HG02943 (cell line): Measurements from ENCODE around the gene PKNOX2.
"Not testable (repeated sequence)": the region's sequence is repeated elsewhere in the genome, so short reads cannot be mapped to it uniquely, and the experiment has no call there.

Source experiments
- ATAC-seq: cut with Tn5 transposase; IDR thresholded peaks from one replicate; pipeline ENCODE4 v1.9.1; 2021; ENCODE audit warnings: mild to moderate bottlenecking, low read depth, moderate library complexity; ENCODE audit not compliant: unreplicated experiment

PKNOX2 gene

DNA sequence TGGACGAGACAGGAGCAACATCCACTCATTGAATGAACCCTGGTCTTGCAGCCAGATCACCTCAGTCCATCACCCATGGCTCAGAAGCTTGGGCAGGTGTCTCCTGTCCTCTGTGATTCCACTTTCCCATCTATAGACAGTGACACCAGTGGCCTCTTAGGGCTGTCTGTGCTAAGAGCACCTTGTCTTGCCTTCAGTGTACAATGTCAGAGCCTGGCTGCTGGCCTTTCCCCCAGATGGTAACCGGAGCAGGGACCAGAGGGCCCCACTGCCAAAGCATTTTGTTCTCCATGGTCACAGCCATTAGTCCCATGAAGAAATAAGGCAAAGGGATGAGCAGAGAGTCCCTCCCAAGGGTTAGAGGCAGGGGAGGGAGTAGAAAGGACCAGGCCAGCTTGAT lies 35.4 kb downstream of the PKNOX2 start:
- ATAC-seq = no peak

DNA sequence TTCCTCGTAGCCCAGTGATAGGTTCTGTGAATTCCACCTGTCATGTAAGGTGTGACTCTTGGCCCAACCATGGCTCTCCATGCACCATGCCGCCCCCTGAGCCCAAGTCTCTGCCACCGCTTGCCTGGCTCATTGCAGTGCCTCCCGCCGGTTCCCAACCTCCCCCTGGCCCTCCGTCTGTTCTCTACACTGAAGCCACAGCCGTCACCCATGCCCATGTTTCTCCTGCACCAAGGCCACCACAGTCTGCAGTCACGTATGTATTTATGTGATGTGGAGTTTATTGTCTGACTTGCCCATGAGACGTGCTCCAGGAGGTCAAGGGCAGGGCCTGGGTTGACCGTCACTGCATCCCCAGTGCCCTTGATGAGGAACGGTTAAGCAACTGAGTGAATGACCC lies 35.9 kb downstream of the PKNOX2 start:
- no peak for ATAC-seq

DNA sequence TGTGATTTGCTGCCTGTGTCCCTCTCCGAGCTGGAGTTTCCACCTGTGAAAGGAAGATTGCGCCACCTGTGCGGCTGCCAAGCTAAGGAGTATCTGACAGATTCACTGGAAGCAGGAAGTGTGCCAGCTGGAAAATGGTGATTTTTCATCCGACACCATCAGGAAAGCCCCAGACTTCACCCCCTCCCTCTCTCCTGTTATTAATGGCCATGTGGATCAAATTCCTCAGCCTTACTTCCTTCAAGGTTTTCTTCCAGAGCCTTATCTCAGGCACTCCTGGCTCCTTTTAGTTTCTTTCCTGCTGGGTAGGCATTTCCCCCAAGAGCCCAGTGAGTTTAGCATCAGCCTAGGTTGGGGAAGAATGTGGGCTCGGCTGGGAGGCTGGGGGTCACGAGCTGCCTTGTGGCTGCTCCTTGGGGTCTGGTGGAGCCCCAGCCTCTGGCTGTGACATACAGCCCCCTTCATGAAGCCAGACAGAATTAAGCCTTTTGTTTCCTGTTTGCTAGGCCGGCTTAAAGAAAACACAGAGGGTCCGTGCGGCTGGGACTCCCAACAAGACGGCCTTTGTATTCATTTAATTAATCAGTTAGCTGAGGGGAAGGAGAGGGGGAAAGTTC lies 37.1 kb downstream of the PKNOX2 start:
- no peak for ATAC-seq

DNA sequence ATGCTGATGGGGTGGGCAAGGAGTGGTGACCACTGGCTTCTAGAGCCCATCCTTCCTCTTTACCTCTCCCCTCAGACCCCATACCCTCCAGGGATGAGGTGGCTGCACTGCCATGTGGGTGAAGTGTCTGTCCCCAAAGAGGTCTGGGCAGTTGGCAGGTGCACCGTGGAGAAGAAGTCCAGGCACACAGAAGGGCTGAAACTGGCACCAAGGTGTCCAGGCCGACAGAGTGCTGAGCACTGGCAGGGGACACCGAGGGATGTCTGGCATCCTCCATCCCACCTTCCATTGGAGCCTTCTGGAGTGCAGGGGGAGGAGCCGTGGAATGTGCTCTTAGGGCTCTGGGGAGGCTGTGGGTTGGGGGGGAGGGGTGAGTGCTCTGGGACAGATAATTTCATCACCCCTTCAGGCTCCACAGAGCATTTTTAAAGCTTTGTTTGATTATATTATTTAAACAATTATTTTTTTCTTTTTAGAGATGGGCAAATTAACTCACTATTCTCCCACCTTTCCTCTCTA lies 37.9 kb downstream of the PKNOX2 start:
- ATAC-seq = no peak

DNA sequence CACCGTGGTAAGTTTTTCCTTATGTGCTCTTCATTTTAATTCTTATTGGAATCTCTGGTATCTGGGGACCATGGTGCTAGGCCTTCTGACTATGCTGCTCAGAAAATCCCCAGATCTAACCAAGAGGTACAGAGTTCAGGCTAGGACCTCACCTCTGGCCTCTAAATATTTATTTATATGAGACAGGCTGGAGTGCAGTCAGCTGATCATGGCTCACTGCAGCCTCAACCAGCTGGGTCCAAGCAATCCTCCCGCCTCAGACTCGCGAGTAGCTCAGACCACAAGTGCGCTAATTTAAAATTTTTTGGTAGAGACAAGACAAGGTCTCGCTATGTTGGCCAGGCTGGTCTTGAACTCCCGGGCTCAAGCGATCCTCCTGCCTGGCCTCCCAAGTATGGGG lies 38.4 kb downstream of the PKNOX2 start:
- no peak for ATAC-seq

DNA sequence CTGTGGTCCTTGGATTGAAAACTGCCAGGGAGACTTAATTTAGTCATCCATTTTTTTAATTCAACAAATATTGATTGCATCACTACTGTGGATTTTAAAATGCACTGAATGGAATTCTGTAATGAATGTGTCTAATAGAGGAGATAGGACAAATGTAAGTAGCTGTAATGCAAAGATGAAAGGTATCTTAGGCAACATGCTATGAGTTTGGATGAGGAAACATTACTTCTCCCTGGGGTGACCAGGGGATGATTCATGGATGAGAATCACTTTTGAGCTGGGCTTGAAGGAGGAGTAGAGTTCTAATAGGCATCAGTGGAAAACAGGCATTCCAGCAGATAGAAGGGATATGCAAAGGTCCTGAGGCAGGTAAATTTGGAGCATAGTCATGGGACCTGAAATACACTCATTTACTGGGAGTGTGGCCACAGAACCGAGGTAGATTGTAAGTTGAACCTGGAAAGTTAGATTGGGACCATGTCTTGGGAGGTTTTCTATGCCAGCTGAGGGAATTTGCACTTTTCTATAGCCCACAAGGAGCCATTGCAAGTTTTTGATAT lies 43.4 kb downstream of the PKNOX2 start:
- ATAC-seq = no peak

DNA sequence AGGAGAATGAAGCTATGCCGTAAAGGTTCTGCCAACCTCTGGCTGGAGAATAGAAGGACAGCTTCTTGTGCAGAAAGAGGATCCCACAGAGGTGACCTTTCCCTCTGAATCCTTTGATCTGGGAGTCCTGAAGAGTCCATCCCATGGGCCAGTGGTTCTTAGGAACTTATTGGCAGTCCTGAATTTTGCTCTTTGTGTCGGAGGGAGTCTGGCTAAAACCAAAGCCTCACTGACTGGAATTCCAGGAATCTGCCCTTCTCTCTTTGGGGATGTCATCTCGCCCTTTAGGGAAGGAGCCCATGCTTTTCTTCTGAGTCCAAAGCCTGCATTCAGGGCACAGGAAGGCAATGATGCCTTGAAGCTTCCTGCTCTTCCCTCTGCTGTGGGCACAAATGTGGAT lies 45.5 kb downstream of the PKNOX2 start:
- no peak for ATAC-seq

DNA sequence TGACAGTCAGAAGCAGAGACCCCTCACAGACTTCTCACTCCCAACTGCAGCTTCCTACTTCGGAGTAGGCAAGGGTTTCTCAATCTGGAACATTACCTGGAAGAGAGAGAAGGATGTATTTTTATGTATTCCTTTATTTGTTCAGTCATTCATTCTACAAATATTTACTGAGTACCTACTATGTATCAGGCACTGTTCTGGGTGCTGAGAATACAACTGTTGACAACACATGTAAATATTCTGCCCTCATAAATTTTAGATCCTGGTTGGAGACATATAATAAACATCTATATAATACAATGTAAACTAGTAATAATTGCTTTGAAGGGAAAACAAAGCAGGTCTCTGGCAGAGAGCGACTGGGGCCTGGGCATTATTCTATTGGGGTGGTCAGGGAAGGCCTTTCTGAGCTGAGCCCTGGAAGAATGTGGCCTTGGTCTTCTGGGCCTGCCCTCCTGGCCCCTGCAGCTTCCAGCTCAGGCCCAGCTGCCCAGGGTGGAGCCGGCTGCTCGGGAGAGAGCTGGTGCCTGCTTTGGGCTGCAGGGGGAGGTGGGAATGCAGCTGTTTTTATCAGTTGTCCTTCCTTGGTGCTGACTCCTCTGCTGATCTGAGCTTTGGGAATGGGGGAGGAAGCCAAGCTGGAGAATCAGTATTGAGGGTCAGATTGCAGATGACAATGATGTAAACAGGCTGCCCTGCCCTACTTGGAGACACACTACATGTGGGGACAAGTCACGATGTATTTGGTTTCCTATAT lies 46.8 kb downstream of the PKNOX2 start:
- no peak for ATAC-seq

DNA sequence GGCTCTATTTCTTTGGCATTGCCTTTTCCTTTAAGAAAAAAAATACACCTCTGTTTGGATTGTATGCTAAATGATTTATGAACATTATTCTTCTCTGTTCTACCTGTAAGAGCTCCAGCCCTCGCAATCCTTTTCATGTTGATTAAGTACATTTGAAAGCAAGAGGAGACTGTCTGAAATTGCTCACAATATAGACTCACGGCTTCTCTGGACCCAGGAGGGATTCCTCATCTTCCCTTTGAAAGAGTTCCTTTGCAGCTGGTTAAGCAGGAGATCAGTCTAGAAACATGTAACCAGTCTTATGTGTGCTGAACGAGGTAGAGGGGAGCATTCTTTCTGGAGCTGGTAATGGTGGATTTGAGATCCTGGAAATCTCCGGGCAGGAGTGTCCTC lies 47.4 kb downstream of the PKNOX2 start:
- no peak for ATAC-seq

DNA sequence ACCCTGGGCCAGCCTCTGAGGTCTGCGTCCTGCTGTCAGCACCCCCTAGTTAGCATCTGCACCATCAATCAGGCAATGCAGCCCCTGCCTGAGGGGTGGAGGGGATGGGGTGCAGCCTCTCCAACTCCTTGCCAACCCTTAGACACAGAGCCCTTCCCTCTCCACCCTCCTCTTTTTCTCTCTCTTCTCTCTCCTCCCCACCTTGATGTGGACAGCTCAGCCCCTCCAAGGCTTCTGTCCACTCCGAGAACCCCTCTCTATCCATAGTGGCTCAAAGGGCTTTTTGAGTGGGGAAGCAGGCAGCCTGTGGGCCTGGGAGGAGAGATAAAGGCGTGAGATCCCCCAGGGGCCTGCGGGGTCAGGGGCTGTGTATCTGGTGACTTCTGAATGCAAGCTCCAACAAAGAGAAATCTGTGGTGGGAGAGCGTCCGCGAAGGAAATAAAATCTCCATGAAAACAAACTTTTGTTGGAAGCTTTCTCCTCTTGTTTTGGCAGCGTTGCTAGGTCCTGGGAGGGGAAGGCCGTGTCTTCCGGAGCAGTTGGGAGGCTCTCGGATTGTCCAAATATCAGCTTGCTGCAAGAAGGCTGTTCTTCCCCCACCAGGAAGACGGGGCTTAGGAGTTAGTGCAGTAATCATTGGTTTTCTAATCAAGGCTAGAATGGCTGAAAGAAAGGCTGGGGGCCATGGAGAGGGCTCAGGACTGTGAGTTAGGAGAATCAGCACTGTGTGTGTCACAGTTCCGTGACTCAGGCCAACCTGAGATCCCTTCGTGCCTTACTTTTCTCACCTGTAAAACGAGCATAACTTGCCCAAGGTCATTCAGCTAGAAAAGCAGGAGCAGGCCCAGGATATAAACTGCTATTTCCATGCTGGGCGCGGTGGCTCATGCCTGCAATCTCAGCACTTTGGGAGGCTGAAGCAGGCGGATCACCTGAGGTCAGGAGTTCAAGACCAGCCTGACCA lies 50.3 kb downstream of the PKNOX2 start:
- ATAC-seq = no peak

DNA sequence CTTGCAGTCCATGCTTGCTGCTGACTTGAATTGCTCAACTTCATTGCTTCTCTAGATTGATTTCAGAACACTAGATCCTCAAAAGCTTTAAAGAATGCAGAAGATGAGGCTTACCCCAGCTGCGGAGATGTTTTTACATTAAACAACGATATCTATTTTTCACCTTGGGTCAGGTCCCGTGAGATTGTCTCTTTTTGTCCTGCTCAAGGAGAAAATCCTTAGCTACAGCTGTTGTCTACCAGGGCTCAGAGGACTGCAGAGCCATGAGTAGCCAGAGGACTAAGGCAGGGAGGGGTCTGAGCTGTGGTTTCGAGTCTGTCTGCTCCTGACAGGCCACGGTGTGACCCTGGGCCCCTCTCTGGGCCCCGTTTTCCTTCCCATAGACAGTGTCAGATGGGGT lies 51.4 kb downstream of the PKNOX2 start:
- no peak for ATAC-seq

DNA sequence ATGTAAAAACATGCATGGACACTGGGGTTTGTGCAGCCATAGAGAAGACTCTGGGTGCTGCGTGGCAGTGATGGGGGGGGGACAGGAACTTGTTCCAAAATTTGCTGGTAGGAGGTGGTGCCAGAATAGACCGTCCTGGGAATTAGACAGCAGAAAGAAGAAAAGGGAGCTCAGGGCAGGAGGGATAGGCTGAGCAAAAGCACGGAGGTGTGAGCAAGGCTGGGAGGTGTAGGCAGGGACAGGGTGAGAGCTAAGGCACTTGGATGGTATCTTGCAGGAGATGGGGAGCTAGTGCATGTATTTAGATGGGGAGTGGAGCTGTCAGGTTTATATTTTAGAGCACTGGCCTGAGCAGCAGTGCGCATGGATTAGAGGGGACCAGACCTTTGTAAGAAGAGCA lies 53.8 kb downstream of the PKNOX2 start:
- ATAC-seq = no peak

DNA sequence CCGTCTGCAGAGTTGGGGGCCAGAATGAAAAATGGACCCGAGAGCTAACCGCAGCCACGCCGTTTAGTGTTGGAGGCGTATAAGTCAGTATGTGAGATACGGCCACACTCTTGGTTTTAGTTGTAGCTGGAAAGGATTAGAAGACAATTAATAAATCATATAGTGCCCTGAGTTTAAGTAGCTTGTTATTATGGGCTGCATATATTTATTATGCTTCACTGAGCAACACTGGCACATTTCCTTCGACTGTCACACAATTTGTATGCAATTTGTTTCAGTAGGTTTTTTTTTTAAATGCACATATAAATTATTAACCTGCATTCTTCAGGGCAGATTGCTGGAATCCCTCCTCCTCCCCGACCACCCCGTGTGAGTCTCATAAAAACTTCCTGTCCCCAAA lies 56.9 kb downstream of the PKNOX2 start:
- ATAC-seq = no peak

DNA sequence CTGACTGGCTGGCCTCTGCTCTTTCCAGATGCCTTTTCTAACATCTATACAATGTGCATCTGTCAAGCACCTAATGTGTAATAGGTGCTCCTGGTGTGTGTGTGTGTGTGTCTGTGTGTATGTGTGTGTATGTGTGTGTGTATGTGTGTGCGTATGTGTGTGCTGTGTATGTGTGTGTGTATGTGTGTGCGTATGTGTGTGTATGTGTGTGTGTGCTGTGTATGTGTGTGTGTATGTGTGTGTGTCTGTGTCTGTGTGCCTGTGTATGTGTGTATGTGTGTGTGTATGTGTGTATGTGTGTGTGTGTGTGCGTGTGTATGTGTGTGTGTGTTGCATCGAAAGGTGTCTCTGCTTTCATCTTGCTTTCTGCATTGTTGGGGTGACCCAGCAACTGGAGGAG lies 57.9 kb downstream of the PKNOX2 start:
- no peak for ATAC-seq

DNA sequence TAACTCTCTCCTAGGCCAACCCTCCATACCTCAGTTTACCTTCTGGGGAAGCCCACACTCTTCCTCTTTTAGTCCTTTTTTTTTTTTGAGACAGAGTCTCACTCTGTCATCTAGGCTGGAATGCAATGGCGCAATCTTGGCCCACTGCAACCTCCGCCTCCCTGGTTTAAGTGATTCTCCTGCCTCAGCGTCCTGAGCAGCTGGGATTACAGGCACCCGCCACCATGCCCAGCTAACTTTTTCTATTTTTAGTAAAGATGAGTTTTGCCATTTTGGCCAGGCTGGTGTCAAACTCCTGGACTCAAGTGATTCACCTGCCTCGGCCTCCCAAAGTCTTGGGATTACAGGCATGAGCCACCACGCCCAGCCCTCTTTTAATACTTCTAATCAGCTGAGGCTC lies 58.6 kb downstream of the PKNOX2 start:
- ATAC-seq = not testable (repeated sequence)

DNA sequence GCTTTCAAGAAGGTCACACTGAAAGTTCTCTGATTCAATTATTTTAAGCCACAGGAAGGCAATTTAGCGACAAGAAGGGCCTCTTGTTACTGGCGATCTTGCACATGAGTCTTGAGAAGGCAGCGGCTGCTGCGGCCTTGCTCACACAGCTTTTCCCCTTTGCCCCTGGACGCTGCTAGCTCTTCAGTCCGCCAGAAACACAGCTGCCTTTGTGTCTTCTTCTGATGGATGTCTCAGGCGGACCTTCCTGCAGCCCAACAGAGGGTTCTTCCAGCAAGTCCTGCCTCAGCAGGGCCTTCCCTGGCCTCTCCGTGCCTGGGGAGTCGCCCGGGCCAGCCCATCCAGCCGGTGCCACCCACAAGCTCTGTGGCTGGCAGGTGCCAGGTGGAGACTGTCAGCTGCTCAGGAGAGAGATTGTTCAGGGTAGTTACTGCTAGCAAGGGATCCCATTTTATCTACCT lies 59.4 kb downstream of the PKNOX2 start:
- ATAC-seq = no peak

DNA sequence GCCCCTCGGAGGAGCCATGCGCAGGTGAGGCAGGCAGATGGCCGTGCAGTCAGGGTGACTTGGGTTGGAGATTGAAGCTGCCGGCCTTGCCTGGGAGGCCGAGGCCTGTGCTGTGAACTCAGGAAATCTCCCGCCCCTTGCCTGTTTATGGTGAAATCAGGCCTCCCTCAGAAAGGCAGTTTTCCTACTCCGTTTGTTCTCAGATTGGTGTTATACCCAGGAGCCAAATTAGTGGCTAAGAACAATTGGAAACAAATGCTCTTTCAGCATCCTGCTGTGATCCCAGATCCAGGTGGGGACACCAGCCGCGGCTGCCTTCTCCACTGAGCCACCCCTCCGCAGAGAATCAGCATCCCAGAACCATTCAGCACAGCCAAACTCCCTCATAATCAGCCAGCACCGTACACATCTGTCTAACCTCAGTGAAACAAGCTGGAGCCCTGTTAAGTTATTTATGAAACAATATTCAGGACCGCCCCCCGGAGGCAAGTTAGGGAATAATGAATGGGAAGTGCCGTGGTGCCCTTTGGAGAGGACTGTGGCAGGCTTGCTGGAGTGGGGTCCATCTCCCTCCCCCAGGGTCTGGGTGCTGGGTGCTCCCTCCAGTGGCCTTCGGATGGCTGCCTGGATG lies 60.0 kb downstream of the PKNOX2 start:
- ATAC-seq = no peak

DNA sequence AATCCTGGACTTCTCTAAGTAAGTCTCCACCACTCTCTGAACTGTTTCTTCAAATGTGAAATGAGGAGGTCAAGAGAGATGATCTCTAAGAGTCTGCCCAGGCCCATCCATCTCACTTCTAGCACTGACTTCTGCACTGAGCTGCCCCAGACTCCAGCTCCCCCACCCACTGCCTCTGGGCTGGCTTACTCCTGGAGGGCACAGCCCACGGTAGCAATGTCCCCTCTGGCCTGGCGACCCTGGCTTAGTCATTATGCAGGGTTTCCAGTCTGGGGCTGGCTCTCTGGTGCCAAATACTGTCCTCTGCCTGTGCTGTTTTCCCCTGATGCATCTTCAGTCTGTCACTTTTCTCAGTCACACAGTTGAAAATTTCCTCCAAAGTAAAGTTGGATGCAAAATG lies 60.9 kb downstream of the PKNOX2 start:
- ATAC-seq = no peak

DNA sequence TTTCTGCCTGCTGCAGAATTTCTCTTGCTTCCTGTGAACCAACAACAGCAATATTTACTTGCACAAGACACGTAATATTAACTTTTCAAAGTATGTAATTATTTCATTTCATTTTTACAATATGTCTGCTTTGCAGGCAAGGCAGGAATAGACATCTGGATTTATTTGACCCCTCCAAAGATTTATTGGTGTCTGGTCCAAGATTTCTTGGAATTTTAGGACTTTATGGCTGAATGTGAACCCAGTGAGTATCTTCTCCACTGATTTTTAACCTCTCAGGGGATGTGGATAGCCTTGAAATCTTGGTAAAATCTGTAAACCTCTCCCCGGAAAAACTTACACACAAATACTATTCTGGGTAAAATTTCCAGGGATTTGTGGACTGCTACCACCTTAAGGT lies 61.5 kb downstream of the PKNOX2 start:
- no peak for ATAC-seq

DNA sequence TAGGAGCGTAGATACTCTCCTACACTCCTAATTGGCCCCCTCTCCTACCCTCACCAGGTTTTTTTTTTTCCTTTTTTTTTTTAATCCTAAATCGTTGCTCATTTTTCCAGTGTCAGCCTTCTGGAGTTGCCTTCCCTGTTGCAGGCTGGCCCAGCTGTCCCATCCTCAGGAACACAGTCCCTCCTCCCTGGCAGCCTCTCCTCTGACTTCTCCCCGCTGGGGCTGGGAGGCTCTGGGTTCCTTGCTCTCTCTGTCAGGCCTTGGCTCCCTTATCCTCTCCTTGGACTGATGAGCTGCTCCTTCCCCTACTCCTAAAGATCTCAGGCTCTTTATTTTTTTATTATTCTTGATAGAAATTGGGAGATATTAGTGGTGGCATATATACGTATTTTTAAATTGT lies 62.2 kb downstream of the PKNOX2 start:
- no peak for ATAC-seq
